GM19099 (cell line): Measurements from ENCODE around the gene C20orf144.

ENCODE experiments used
- POLR2A ChIP-seq: IDR thresholded peaks from 3 replicates; pipeline ENCODE4 v1.6.1; 2011; ENCODE audit warnings: low read depth; ENCODE audit not compliant: insufficient read length; ENCODE audit errors: extremely low read depth

Gene C20orf144

DNA sequence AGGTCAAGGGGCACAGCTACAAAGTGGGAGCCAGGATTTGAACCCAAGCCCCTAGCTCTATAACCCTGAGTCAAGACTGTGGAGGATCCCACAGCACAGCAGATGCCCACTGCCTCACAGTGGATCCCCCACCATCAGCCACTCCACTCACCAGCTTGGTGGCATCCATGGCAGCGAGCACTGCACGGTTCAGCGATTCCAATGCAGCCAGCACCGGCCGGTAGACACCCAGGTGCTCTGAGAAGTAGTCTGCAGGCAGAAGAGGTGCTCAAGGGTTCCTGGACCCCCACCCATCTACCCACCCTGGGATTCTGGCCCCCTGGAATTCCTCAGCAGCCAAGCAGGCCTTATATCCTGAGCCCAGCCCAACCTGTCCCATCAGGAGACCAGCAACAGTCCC, 7.1 kb downstream of the C20orf144 start:
- no peak for TF ChIP-seq POLR2A

DNA sequence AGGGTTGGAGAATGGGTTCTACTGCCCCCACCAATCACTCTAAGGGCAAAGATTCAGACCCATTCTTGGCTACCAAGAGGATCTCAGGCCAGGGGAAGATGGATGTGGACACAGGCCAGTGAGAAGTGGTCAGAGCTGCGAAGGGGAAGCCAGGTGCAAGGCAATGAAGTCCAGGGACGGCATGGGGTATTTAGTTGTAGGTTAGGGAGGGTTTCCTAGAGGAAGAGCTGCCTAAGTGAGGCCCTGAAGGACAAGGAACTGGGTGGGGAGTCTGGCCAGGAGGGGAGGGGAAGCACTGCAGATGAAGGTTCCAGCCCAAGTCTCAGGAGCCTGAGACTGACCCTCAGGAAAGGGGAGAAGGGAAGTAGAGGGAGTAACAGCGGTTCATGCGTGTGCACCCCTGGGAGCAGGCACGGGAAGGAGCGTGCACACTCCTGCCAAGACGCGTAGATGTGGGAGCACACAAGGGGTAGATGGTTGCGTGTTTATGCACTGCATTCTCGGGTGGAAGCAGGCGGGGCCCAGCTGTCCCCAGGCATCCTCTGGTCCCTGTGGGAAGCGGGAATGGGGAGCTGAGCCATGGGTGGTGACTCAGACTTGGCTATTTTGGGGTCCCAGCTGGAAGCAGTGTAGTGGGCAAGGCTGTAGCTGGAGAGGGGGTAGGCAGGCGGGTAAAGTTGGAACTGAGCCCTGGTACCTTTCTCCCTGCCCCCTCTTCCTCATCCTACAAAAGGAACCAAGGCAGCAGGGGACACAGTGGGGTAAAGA, 7.9 kb downstream of the C20orf144 start:
- TF ChIP-seq POLR2A, result no peak

DNA sequence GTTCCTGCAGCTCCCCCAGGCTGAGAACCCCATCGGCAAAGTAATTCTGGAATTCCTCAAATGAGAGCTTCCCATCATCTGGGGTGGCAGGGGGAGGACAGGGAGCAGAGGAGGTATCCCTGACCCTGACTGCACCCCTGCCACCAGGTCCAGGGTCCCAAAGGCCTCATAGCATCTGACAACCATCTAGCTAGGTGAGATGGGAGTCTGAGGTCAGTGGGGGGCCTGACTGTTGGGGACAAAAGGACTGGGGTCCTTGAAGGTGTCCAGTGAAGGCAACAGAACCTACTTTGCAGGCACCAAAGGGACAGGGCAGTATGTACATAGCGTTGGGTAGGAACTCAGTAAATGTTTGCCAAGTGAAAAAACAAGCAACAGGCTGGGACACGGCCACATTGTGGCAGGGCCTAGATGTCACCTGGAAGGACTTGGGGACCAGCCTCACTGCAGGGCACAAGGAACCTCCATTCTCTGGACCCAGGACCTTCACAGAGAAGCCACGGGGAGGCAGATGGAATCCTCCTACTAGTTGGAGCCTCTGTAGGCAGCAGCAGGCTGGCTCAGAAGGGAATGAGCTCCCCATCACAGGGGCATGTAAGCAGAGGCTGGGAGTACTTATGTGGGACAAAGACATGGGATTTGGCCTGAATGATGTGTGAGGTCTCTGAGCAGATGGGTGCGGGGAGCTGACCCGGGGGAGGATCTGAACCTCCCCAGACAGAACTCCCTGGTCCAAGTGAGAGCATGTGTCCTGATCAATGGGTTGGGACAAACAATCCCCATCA, 8.8 kb downstream of the C20orf144 start:
- TF ChIP-seq POLR2A, result no peak

DNA sequence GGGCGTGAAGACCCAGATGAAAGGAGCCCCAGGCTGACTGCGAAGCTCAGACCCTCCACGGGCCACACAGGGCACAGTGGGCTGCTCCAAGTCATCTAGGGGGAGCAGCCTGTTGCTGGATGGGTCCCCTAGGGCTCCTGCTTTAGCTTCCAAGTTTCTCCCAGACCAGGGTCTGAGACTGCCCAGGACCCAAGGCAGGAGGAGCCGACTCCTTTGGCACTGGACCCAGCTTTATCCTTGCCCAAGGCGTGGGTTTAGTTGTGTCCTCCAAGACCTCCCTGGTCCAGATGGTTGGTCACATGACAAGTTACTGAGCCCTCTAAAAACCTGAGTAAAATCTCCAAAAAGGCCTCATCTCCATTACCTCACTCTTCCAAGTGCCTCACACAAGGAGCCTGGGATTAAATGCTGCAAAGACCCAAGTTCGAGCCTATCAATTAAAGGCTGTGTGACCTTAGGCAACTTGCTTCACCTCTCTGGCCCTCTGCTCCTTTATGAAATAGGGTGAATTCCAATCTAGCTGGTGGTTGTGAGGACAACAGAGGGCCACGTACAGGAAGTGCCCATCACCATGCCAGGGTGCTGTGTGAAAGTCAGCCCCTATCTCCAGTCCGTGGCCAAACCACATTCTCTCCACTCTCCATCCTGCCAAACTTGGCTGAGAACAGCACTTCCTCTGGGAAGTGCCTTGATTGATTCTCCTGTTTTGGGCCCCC, 9.6 kb downstream of the C20orf144 start:
- TF ChIP-seq POLR2A, result no peak

DNA sequence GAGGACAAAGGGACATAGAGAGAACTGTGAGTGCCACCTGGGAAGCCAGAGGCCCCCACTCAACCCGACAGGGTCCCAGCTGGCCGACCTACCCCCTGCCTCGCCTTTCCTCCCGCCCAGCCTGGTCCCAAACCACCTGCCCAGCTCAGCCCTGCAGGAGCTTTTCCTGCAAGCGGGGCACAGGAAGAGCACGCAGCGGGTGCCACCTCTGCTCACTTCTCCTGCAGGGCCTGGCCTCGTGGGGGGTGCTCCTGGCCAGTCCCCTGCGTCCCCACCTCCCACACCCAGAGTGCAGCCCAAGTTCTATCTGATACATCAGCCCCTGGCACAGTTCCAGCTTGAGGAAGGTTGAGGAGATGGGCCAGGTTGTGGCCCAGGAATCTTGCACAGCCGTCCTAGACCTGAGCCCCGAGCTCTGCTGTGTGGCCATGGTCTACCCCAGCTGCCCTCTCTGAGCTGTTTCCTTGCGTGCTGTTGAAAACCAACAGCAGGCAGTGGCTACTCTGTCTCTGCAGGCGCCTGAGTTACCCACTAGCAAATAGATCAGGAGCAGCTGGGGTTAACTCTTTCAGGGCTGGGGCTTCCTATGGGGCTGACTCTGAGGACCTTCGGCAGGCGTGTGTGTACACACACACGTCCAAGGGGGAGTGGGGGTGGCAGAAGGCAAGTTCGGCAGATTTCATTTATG, 10.4 kb downstream of the C20orf144 start:
- no peak for TF ChIP-seq POLR2A

DNA sequence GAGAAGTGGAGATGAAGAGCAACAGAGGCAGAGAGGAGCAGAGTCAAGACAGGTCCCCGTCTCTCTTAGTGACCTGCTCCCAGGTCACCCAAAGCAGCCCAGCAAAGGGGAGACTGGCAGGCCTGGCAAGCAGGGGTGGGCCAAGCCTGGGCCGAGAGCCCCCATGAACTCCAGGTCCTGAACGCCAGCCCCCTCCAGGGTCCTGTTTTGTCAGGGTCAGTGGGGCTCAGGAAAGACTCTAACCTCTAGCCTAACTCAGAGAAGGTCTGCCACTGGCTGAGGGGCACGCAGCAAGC, 10.9 kb downstream of the C20orf144 start:
- TF ChIP-seq POLR2A, result no peak

DNA sequence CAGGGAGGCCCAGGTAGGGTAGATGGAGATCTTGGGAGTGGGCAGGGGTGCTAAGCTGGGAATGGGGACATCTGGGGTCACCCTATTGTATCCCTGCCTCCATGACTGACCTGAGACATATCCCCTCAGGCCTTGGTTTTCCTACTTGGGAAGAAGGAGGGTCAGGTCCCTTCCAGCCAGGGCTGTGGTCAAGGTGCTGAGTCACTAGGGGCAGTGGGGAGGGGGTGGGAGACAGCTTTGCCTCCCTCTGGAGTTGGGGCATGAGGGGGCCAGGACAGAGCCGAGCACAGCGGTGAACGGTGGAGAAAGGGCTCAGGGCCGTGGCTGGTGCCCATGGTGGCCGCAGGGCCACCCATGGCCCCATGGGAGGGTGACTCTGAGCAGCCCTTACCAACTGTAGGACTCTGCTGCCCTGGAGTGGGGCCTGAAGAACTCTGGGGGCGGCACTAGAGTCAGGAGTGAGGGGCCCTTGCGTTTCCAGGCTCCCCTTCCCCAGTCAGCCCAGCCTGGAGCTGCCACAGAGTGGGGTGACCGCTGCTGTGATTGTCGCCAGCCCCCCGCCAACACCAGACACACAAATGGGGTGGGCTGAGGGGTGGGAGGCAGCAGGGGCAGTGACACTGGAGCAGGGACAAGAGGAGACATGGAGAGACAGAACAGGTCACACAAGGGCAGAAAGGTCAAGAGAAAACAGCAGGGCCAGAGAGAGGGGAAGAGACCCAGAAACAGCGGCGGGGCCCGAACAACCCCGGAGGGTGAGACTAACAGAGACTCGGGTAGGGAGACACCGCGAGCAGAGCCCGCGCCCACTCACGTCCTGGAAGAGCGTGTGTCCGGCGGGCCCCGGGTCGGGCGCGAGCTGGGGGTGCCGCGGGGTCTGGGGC, 11.5 kb downstream of the C20orf144 start:
- no peak for TF ChIP-seq POLR2A

DNA sequence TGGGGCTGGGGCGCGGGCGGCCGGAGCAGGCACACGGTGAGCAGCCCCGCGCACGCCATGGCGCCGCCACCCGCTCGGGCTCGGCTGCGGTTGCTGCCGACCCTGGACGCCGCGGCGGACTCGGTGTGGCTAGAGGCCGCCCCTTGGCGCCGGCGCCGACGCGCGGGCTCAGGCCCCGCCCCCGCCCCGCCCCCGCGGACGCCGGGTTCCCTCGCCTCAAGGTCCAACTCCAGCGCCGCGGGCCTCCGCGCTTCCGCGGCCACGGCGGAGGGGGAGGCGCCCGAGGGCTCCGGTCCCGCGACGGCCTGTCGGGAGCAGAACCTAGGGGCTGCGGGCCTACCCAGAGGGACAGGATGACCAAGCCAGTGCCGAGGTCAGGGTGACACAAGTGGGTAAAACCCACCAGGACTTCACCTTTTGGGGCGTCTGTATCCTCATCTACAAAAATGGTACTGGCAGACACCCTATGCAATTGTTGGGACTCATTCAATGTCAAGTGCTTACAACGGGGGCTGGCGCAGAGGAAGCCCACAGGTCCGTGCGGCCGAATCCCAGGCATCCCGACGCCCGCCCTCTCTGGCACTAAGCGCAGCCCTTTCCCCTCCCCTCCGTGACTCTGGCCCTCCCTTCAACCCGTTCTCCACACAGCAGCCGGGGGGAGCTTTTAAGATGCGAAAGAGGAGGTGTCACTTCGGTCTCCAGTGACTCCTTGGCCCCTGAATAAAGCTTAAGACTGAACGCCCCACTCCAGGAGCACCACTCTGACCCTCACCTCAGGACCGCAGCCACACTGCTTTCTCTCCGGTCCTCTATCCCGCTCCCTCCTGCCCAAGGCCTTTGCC, 12.4 kb downstream of the C20orf144 start, which contains the start of gene NECAB3:
NECAB3 (minus strand) TSS at position 135 of the 842 bp plus-strand sequence; CDS start at position 59, 76 bp downstream.
- TF ChIP-seq POLR2A, result peak; percentile 51

DNA sequence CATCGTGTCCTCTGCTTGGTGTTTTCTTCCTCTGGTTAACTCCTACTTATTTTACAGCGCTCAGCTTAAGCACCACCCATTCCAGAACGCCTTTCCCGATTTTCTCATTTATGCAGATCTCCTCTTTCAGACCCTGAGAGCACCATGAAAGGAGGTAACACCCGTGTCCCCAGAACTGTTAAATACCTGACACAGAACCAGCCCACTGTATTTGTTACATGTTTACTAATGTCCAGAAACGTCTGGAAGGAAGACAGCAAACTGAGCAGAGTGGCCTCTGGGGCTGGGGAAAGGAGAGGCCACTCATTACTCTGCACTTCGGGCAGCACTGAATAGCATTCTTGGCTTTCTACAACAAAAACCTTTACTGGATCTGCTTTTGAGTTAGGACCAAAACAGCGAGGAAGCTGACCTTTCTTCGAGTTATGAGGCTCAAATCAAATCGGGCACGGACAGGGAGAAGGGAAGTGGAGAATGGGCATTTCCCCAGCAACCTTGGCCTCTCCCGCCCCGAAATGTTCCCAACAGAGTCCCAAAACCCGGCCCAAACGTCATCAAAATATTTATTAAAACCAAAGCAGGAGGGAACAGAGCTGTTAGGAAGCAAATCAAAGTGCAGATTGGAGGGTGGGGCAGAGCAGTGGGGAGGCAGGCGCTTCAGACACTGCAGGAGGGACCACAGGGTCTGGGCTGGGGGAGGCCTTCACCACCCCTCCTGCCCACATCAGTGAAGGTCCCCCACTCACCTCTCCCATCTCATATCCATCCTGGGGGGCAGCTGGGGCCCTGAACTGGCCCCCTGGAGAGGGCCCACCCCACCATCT, 13.2 kb downstream of the C20orf144 start:
- no peak for TF ChIP-seq POLR2A

DNA sequence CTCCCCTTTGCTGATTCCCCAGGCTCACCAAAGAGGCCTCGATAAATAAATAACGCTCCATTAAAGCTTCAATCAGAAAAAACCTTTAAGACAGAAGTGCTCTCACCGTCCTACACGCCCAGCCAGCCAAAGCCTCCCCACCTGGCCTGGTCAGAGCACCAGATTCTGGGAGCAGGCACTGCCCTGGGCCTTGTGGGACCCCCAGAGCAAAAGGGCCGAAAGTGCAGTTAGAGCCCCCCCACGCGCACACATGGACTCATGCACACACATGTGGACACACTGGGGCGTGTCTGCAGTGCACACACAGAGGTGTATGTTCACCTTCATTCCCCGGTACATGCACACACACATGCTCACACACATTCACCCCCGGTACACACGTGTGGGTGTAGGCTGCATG, 14.0 kb downstream of the C20orf144 start:
- no peak for TF ChIP-seq POLR2A

DNA sequence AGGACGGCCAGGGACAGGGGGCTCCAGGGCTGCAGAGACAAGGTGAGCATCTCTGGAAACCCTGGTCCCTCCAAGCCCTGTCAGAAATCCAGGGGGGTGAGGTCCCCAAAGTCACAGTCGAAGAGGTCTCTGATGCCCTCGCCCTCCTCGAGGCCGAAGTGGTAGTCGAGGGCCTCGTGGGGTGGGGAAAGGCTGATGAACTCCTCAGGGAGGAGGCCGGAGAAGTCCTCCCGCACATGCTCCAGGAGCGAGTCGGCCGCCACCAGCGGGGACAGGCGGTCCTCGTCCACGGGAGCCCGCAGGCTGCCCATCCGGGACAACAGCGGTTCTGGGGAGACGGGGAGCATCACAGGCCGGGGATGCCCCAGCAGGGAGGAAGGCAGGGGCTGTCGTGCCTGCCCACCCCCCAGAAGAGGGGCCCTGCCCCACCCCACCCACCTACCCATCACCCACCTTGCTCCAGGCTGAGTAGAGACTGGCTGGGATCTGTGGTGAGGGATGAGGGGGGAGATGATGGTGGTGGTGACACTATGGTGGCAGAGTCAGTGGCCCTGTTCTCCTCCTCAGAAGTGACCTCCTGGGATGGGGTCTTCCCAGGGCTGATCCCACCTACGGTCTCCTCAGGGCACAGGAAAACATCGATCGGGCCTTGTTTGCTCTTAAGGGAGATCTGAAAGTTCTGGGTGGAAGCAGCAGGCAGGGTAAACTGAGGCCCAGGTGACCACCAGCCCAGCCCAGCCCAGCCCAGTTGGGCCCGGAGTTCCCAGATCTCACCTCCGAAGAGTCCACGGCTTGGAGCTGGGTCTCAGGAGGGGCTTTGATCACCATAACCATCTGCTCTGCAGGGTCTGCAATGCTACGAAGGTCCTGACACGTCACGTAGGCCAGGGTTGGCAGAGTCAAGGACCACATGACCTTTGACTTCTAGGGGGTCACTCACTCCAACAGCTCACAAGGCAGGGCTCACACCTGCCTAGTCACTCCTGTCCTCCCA, 14.8 kb downstream of the C20orf144 start:
- TF ChIP-seq POLR2A, result no peak
